H1 (cell line): Measurements from ENCODE around the gene KLHDC10.

ENCODE experiments used
- CREB1 ChIP-seq: IDR thresholded peaks from 2 replicates; pipeline ENCODE4 v1.6.1; 2012; ENCODE audit warnings: inconsistent platforms
- EP300 ChIP-seq, 2 experiments: IDR thresholded peaks; 1 replicate in 1 of 2; 2 replicates in 1 of 2; pipeline ENCODE4 v1.6.1; 2011 to 2012; ENCODE audit warnings: low read depth in 2 of 2, low read length in 2 of 2, mild to moderate bottlenecking in 2 of 2, borderline replicate concordance in 1 of 2, inconsistent platforms in 1 of 2, moderate library complexity in 1 of 2
- JUN ChIP-seq: IDR thresholded peaks from 2 replicates; pipeline ENCODE4 v1.6.1; 2011; ENCODE audit warnings: low read depth, mild to moderate bottlenecking, improper control_type of control experiment, low read length
- POLR2AphosphoS5 ChIP-seq: IDR thresholded peaks from 2 replicates; pipeline ENCODE4 v1.6.1; 2011; ENCODE audit warnings: low read depth, low read length
- SRF ChIP-seq: IDR thresholded peaks from 2 replicates; pipeline ENCODE4 v1.6.1; 2011; ENCODE audit warnings: mild to moderate bottlenecking, low read depth, low read length, moderate library complexity
- TAF7 ChIP-seq: optimal IDR thresholded peaks from 2 replicates; pipeline ENCODE3; 2011; ENCODE audit warnings: low read depth, mild to moderate bottlenecking, inconsistent platforms, low read length, moderate library complexity, borderline replicate concordance
- TF ChIP-seq, protein P1 (sequence below), 3 experiments: IDR thresholded peaks; 1 replicate in 2 of 3; 2 replicates in 1 of 3; pipeline versions ENCODE4 v1.5.1 to v1.6.1; 2011; ENCODE audit warnings: low read length in 3 of 3, mild to moderate bottlenecking in 3 of 3, inconsistent platforms in 2 of 3, low read depth in 1 of 3, moderate library complexity in 1 of 3; ENCODE audit not compliant: insufficient read depth in 1 of 3; ENCODE audit errors: control extremely low read depth in 1 of 3

- TF ChIP-seq, protein P1, sequence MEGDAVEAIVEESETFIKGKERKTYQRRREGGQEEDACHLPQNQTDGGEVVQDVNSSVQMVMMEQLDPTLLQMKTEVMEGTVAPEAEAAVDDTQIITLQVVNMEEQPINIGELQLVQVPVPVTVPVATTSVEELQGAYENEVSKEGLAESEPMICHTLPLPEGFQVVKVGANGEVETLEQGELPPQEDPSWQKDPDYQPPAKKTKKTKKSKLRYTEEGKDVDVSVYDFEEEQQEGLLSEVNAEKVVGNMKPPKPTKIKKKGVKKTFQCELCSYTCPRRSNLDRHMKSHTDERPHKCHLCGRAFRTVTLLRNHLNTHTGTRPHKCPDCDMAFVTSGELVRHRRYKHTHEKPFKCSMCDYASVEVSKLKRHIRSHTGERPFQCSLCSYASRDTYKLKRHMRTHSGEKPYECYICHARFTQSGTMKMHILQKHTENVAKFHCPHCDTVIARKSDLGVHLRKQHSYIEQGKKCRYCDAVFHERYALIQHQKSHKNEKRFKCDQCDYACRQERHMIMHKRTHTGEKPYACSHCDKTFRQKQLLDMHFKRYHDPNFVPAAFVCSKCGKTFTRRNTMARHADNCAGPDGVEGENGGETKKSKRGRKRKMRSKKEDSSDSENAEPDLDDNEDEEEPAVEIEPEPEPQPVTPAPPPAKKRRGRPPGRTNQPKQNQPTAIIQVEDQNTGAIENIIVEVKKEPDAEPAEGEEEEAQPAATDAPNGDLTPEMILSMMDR (IDR thresholded peaks at IDR 0.05; ENCODE audit: control extremely low read depth in 1 of 3, insufficient read depth in 1 of 3, low read depth in 1 of 3, low read length in 3 of 3) = no peak
- no peak for TF ChIP-seq SRF
- TF ChIP-seq TAF7 = no peak
- TF ChIP-seq EP300 (IDR thresholded peaks at IDR 0.05; ENCODE audit: borderline replicate concordance in 1 of 2, low read depth in 2 of 2, low read length in 2 of 2) = no peak
- no peak for TF ChIP-seq JUN
- no peak for TF ChIP-seq POLR2AphosphoS5
- TF ChIP-seq CREB1 = no peak
Measured at GRCh38 chr7:130022623-130023175, 47.6 kb upstream of the KLHDC10 start.
